M059J (cell line): Measurements from ENCODE around the gene ANTKMT. TPM values are rescaled to one million over a fixed set of nuclear protein-coding genes. Genes with fewer than 3 reads are reported as not detected.

Source experiments
- DNase-seq: peaks from one replicate; pipeline ENCODE4 v3.0.0-alpha.2; 2012; ENCODE audit warnings: low read depth
- total RNA-seq: library from RNA; depleted of rRNA; stranded (reverse); fragments of >200 nt; shearing (Covaris generic); gene quantifications from 2 replicates; pipeline ENCODE4 v1.2.3, GENCODE V29; 2014

Gene ANTKMT
- total RNA-seq, 1 experiment from 2014 or later = 30.4 TPM

DNA sequence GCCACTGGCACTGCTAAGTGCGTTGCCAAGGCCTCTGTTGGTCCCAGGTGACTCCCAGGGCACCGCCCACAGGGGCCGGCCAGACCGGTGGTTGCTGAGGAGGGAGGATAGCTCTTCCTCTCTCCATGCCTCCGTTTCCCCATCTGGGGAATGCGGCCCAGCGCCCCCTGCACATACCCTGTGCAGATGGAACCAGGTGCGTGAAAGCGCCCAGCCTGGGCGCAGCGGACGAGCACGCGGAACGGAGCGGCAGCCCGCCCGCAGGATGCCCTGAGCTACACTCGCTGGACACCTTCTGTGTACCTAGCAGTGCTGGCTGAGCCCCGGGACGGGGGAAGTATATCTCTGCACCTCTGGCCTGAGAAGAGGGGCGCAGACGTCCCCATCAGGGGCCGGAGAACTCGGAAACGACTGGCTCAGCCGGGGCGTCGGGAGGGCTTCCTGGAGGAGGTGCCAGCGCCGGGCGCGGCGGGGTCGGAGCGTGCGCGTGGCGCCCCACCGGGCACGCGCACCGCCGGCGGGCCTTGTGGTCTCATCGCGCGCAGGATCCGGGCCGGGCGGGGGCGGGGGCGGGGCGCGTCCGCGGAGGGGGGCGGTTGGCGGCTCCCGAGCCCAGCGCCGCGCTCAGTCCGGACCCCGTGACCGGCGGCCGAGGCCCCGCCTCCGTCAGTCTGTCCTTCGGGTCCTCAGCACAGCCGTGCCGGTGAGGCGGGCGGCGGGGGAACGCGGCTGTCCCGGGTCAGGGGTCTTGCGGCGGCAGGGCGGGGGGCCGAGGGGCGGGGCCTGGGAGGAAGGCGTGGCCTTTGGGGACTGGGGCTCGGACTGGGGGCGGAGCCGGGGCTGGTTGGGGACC lies 5.7 kb downstream of the ANTKMT start, which contains the start of the genes CCDC78 and HAGHL:
Gene CCDC78, minus strand, starts transcription at position 6 of the 853 bp plus-strand sequence. CDS start 76 bp downstream, outside the sequence.
Gene HAGHL, plus strand, starts transcription at position 669 of the 853 bp plus-strand sequence. CDS start 404 bp downstream, outside the sequence.
- DNase-seq = no peak

- DNase-seq = no peak
These were observed 6.5 kb downstream of the ANTKMT start for GRCh38 chr16:727291-727977.

- DNase-seq = peak; percentile 84
These were observed 7.4 kb downstream of the ANTKMT start for GRCh38 chr16:728131-728889.

- no peak for DNase-seq
These were observed 8.2 kb downstream of the ANTKMT start for GRCh38 chr16:728890-729744.

- no peak for DNase-seq
These were observed 9.1 kb downstream of the ANTKMT start for GRCh38 chr16:729768-730665.

GRCh38 chr16:730666-731509 lies 9.9 kb downstream of the ANTKMT start:
- DNase-seq = no peak

GRCh38 chr16:732332-732731 lies 11.4 kb downstream of the ANTKMT start:
- DNase-seq = no peak

DNA sequence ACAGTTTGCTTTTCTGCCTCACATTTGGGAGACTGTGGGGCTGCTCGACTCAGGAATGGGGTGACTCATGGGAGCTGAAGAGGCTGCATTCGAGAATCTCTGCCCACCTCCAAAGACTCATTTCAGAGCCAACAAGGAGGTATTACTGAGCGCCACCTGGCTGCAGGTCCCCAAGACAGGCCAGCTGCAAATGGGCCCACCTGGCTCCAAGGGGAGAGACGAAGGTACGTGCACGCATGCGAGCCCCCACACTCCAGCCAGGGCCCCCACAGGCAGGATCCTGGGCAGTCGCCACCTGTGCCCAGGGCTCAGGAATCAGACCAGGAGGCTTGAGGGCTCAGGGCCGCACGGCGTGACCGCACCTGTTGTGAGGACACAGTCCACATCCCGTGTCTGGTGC lies 12.0 kb downstream of the ANTKMT start:
- DNase-seq = peak; percentile 59

GRCh38 chr16:733382-734207 lies 12.6 kb downstream of the ANTKMT start:
- DNase-seq = no peak

- DNase-seq = no peak
These were observed 13.4 kb downstream of the ANTKMT start for GRCh38 chr16:734208-734980.

DNA sequence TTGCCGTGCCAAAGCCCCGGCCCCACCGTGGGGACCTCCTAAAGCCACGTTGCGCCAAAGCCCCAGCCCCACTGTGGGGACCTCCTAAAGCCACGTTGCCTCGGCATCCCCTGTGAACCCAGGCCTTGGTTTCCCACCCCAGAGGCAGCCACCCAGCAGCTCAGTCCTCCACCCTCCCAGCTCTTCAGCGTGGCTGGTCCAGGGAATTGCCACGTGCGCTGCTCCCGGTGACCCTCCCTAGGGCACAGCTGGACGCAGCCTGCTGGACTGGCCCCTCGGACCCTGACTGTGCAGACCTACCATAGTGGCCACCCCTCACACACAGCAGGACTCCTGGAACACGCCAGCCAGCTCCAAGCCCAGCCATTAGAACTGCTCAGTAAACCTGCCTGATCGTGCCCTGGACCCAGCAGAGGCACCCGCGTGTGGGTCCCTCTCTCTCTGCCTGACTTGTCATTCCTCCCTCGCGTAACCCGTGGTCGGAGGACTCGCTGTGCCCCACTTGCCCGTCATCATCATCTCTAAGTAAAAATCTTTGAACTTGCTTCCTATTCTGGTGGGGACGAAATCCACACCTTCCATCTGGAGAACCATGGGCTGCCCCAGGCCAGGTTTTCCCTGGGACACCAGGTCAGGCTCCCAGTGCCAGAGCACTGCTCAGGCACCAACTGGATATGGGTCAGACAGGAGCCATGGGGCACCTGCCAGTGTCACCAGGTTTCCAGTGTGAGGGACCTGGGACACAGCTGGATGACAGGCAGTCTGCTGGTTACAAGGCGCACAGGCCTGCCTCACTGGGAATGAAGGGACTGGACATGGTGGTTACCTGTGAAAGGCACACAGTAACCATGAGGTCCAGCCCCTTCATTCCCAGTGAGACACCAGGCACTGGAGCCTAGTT lies 14.3 kb downstream of the ANTKMT start:
- no peak for DNase-seq

DNA sequence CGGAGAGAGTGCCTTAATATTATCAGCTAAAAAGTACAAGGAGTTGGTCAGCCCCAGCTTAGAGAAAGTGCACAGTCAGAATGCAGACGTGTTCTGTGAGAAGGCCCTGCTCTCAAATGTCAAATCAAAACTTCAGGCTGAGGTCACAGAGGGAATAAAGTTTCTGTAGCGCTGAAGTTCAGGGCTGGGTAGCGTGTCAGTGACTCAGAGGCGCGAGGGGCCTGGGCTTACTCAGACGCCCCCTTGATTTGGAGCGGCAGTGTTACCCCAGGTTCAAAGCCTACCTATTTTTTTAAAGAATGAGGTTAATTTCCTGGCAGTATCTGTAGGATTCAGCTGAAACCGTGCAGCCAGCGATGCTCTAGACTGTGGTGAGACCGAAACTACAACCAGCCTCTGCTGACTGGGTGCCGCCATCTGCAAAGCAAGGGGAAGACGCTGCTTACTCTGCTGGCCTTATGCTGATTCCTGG lies 15.1 kb downstream of the ANTKMT start:
- no peak for DNase-seq

GRCh38 chr16:736936-737481 lies 16.1 kb downstream of the ANTKMT start:
- DNase-seq = no peak

DNA sequence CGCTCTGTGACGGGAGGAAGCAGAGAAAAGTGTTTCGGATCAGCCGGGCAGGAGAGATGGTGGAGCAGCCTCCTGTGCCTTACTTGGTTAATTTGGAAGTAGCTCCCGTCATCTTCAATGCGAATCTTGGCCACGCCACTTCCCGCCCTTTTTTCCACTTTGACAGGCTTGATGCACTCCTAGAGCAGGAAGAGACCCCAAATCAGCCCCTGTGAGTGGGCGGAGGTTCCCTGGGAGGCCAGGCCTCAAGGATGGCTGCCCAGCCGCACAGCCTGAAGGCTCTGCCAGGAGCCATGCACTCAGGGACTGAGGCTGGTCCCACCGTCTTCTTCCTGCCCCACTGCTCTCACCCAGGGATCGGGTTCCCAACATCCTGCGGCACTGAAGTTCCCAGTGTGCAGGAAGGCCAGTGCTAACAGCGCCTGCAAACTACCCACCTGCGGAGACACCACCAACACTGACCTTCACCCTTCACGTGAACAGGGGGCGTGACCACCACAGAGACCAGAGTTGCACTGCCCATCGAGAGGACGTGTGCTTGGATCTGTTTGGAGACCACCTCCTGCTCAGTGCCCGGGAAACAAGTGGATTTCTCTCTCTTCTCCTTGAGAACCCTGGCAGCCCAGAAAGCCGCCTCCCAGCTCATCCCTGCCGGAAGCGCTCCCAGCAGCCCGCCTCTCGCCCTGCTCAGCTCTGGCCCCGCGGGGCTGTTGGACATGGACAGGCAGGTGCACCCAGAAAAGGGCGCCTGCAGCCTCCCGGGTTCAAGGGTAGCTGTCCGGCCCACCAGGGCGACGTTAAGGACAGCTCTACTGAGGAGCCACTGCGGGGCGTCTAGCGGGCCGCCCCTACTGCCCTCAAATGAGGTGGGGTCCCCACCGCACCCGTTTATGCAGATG lies 18.9 kb downstream of the ANTKMT start:
- DNase-seq = no peak

DNA sequence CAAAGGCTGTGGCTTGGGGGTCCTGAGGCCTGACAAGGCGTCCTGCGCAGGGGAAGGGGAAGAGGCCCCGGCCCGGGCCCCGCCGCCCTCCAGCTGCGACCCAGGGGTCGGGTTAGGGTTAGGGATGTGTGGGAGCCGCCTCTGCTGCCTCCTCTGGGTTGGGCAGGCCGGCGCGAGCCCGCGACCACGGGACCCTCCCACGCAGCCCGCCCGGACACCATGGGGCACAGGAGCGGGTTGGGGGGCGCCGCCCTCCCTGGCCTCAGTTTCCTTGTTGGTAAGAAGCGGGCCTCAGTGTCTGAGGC lies 19.5 kb downstream of the ANTKMT start:
- DNase-seq = no peak
